Measurements from ENCODE around the gene CSF2. TPM values are rescaled to one million over a fixed set of nuclear protein-coding genes. Genes with fewer than 3 reads are reported as not detected.

Gene CSF2
- total RNA-seq, 1 donor from 2014 or later, result 7.1 TPM

DNA sequence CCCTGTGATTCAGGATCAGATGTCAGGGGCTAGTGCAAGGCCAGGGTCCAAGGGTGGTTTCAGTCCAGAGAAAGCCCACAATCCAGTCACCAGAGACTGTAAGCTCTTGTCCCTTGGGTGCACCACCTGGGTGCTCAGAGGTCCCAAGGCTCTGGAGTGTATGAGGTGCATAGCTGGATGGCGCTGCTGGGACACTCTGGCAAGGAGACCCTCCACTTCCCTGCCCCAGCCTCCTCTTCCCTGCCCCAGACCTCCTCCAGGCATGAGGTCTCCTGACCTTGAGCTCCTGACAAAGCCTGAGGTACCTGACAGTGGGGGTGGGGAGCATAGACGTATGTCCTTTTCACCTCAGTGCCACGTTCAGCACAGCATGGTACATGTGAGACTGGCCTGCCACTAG lies 7.0 kb downstream of the CSF2 start:
- DNase-seq (no peak), ATAC-seq (no peak)
- intact Hi-C loops (cut with DNase I), result no loop called here
- no peak overlapping the region for H3K4me3 ChIP-seq
- H3K36me3 ChIP-seq, result no peaks in the 10 kb centered on the region
- no peak overlapping the region for H3K27ac ChIP-seq
- no peaks in the 10 kb centered on the region for H3K4me1 ChIP-seq
- no peaks in the 10 kb centered on the region for H3K9me3 ChIP-seq
- TF ChIP-seq, protein P1, sequence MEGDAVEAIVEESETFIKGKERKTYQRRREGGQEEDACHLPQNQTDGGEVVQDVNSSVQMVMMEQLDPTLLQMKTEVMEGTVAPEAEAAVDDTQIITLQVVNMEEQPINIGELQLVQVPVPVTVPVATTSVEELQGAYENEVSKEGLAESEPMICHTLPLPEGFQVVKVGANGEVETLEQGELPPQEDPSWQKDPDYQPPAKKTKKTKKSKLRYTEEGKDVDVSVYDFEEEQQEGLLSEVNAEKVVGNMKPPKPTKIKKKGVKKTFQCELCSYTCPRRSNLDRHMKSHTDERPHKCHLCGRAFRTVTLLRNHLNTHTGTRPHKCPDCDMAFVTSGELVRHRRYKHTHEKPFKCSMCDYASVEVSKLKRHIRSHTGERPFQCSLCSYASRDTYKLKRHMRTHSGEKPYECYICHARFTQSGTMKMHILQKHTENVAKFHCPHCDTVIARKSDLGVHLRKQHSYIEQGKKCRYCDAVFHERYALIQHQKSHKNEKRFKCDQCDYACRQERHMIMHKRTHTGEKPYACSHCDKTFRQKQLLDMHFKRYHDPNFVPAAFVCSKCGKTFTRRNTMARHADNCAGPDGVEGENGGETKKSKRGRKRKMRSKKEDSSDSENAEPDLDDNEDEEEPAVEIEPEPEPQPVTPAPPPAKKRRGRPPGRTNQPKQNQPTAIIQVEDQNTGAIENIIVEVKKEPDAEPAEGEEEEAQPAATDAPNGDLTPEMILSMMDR (IDR thresholded peaks at IDR 0.05), result no peak
- H3K27me3 ChIP-seq, result no peaks in the 10 kb centered on the region

DNA sequence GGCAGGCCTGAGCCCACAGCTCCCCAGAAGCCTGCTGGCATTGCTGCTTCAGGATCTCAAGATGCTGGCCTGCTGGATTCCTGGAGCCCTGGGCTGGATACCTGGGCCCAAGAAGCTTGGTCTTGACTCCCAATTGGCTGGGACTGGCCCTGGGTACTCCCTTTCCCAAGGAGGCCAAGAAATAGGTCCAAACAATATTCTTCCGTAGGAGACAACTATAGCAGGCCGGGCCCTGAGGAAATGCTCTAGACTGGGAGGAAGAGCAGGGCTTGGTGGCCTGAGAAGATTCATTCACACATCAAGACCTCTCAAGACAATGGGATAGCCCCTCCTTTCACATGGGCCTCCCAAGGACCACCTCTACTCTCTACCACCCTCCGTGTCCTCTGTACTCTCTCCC lies 7.9 kb downstream of the CSF2 start:
- no peaks in the 10 kb centered on the region for H3K9me3 ChIP-seq
- no peak for ATAC-seq
- intact Hi-C loops (cut with DNase I), result no loop called here
- no peak overlapping the region for H3K27ac ChIP-seq
- H3K27me3 ChIP-seq, result no peaks in the 10 kb centered on the region
- TF ChIP-seq, protein P1 (IDR thresholded peaks at IDR 0.05), result no peak
- H3K4me3 ChIP-seq, result no peak overlapping the region
- no peak for DNase-seq
- no peaks in the 10 kb centered on the region for H3K36me3 ChIP-seq
- H3K4me1 ChIP-seq, result peaks cover 4% of the 10 kb centered on the region

DNA sequence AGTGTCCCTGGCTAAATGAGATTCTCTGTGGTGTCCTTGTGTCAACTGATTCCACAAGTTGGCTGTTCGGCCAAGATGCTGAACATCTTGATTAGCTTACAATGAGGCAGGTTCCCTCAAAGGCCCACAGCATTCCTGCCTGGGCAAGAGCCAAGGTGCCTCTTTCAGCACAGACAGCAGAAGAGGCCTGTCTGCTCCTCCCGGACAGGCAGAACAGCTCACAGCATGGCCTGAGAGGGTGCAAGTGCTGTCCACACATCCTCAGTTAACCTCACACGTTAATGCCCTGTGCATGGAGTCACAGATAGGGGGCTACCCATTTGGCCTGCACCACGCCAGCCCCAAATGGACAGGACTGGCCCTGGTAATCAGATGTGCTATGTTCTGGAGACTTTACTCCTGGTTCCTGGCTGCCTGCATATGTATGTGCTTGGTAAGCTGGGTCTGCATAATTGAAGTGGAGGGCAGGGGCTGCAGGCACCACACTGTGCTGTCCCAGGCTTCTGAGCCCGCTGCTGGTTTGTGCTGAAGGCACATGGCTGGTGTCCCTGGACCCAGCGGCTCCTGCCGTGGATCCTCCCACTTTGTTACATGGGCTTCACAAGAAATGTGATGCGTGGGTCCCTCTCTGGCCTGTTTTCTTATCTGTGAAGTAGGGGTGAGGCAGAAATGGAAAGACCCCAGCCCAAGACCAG lies 8.9 kb downstream of the CSF2 start:
- Histone ChIP-seq H3K27ac (no peak overlapping the region), H3K9me3 (no peaks in the 10 kb centered on the region), H3K27me3 (no peaks in the 10 kb centered on the region), H3K36me3 (no peaks in the 10 kb centered on the region), H3K4me3 (no peak overlapping the region), H3K4me1 (peaks cover 7% of the 10 kb centered on the region)
- ATAC-seq (no peak), DNase-seq (no peak)
- TF ChIP-seq, protein P1 (IDR thresholded peaks at IDR 0.05), result no peak
- intact Hi-C loops (cut with DNase I), result no loop called here

DNA sequence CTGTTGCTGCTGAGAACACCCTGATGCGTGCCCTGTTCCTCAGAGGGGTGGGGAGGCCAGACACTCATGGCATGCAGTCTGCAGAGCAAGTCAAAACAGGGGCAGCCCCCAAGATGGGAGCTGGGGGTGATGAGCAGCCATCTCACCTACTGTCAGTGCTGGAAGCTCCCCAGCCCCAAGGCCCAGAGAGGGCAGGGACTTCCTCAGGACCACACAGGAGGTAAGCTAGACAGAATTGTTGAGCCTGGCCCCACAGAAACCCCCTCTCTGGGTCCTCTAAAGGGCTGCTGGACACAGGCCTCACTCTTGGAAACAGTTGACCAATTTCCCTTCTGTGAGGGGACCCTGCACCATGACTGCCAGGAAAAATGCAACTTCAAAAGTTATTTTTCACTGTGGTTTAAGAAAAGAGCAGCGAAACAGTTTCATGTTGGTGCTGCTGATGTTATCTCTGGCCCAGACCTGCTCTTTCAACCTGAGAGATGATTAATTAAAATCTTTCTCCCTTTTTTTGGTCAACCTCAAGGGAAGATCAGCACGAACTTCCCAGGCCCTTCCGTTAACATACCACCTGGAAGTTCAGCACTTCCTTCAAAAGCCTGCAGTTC lies 9.6 kb downstream of the CSF2 start:
- ATAC-seq (no peak), DNase-seq (no peak)
- no peaks in the 10 kb centered on the region for H3K27me3 ChIP-seq

DNA sequence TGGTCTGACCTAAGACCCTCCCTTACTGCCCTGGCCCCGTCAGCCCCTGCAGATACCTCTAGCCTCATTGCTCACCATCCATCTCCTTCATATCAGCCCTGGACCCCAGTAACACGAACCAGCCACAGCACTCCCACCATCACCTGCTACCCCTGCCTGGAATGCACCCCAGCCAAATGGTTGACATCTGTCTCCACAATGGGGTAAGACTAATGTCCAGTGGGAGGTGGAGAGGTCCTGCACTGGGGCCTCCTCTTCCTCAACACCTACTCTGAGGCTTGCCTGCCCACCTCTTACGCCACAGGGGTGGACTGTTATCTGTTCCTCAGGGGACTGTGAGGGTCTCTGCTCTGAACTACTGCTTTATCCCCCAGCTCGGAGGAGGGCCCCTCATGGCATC lies 12.1 kb downstream of the CSF2 start:
- TF ChIP-seq, protein P1 (IDR thresholded peaks at IDR 0.05), result no peak
- intact Hi-C loops (cut with DNase I), result no loop called here
- Histone ChIP-seq H3K27me3 (no peaks in the 10 kb centered on the region), H3K27ac (no peak overlapping the region), H3K4me3 (no peak overlapping the region), H3K9me3 (no peaks in the 10 kb centered on the region), H3K36me3 (no peaks in the 10 kb centered on the region), H3K4me1 (peaks cover 7% of the 10 kb centered on the region)
- ATAC-seq (no peak), DNase-seq (no peak)

More for the DNA sequence above, 9.6 kb downstream of the CSF2 start:
- TF ChIP-seq, protein P1 (IDR thresholded peaks at IDR 0.05), result no peak
- Histone ChIP-seq H3K4me3 (no peak overlapping the region), H3K27ac (no peak overlapping the region), H3K9me3 (no peaks in the 10 kb centered on the region), H3K4me1 (peaks cover 7% of the 10 kb centered on the region), H3K36me3 (no peaks in the 10 kb centered on the region)
- intact Hi-C loops (cut with DNase I), result no loop called here
